Urothelium cell line (cell line): ENCODE results near the gene WDR82.

Source experiments
- DNase-seq: peaks from one replicate; pipeline ENCODE4 v3.0.0; 2011; ENCODE audit warnings: low spot score, mixed read lengths
- FAIRE-seq: peaks from 2 replicates; lab custom pipeline; 2011; peaks lifted over from hg19 to GRCh38; lab: Jason Lieb, UNC

The WDR82 gene

GRCh38 chr3:52240059-52240885 lies 38.2 kb downstream of the WDR82 start:
- peak; percentile 5 for FAIRE-seq
- DNase-seq, result peak; percentile 67

- DNase-seq, result peak; percentile 95
- FAIRE-seq, result peak; percentile 82
Measured at GRCh38 chr3:52238761-52239701, 39.4 kb downstream of the WDR82 start, which contains the start of gene TWF2. Gene TWF2 (minus strand): TSS chr3:52239158. CDS start chr3:52239016, 142 bp downstream.

- FAIRE-seq (peak; percentile 78), DNase-seq (peak; percentile 28)
Measured at GRCh38 chr3:52238193-52238760, 40.2 kb downstream of the WDR82 start.

GRCh38 chr3:52237657-52238172 lies 40.7 kb downstream of the WDR82 start:
- DNase-seq (peak; percentile 92), FAIRE-seq (peak; percentile 20)

- DNase-seq, result no peak
Measured at GRCh38 chr3:52237006-52237656, 41.3 kb downstream of the WDR82 start.

GRCh38 chr3:52236424-52236886 lies 42.0 kb downstream of the WDR82 start:
- FAIRE-seq (no peak), DNase-seq (no peak)

More at GRCh38 chr3:52237006-52237656, 41.3 kb downstream of the WDR82 start:
- FAIRE-seq, result no peak

- FAIRE-seq, result no peak
- no peak for DNase-seq
Measured at GRCh38 chr3:52234516-52235447, 43.7 kb downstream of the WDR82 start.

- FAIRE-seq, result no peak
- no peak for DNase-seq
Measured at GRCh38 chr3:52233968-52234367, 44.5 kb downstream of the WDR82 start.

GRCh38 chr3:52233108-52233591 lies 45.3 kb downstream of the WDR82 start:
- no peak for FAIRE-seq

GRCh38 chr3:52232279-52233107 lies 46.0 kb downstream of the WDR82 start:
- FAIRE-seq, result no peak
- DNase-seq, result no peak

More at GRCh38 chr3:52233108-52233591, 45.3 kb downstream of the WDR82 start:
- no peak for DNase-seq

- DNase-seq, result peak; percentile 82
- FAIRE-seq, result peak; percentile 80
Measured at GRCh38 chr3:52231502-52232278, 46.8 kb downstream of the WDR82 start.

GRCh38 chr3:52230889-52231499 lies 47.5 kb downstream of the WDR82 start:
- FAIRE-seq, result no peak
- no peak for DNase-seq

- no peak for DNase-seq
- no peak for FAIRE-seq
Measured at GRCh38 chr3:52230461-52230860, 48.0 kb downstream of the WDR82 start.

GRCh38 chr3:52229656-52230055 lies 48.8 kb downstream of the WDR82 start:
- FAIRE-seq (no peak), DNase-seq (no peak)

- FAIRE-seq (no peak), DNase-seq (no peak)
Measured at GRCh38 chr3:52228751-52229291, 49.6 kb downstream of the WDR82 start.

- FAIRE-seq (no peak), DNase-seq (no peak)
Measured at GRCh38 chr3:52228266-52228665, 50.2 kb downstream of the WDR82 start.

GRCh38 chr3:52227766-52228165 lies 50.7 kb downstream of the WDR82 start:
- DNase-seq (no peak), FAIRE-seq (no peak)
